Measurements from ENCODE around the gene HBB.

- no peak for TF ChIP-seq CTCF (IDR thresholded peaks at IDR 0.05; ENCODE audit: low read depth, low read length, missing input control)
- no peak for TF ChIP-seq MAX (IDR thresholded peaks at IDR 0.05)
- no peak for TF ChIP-seq TAF1 (conservative IDR thresholded peaks at IDR 0.05)
- no peak for TF ChIP-seq REST (IDR thresholded peaks at IDR 0.05)
Observed at GRCh38 chr11:5223146-5223545, 3.7 kb downstream of the HBB start.

Measured in liver (tissue), 3 donors.